ENCODE results near the gene PRRT2.

- TF ChIP-seq, protein P1, sequence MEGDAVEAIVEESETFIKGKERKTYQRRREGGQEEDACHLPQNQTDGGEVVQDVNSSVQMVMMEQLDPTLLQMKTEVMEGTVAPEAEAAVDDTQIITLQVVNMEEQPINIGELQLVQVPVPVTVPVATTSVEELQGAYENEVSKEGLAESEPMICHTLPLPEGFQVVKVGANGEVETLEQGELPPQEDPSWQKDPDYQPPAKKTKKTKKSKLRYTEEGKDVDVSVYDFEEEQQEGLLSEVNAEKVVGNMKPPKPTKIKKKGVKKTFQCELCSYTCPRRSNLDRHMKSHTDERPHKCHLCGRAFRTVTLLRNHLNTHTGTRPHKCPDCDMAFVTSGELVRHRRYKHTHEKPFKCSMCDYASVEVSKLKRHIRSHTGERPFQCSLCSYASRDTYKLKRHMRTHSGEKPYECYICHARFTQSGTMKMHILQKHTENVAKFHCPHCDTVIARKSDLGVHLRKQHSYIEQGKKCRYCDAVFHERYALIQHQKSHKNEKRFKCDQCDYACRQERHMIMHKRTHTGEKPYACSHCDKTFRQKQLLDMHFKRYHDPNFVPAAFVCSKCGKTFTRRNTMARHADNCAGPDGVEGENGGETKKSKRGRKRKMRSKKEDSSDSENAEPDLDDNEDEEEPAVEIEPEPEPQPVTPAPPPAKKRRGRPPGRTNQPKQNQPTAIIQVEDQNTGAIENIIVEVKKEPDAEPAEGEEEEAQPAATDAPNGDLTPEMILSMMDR (IDR thresholded peaks at IDR 0.05): no peak
- TF ChIP-seq POLR2A (IDR thresholded peaks at IDR 0.05) (no peak), POLR2AphosphoS5 (IDR thresholded peaks at IDR 0.05) (no peak)
These were observed 1.3 kb upstream of the PRRT2 start for GRCh38 chr16:29810699-29811169.

All from gastroesophageal sphincter (tissue), 3 donors.